Fibroblast of pulmonary artery (primary cell): Measurements from ENCODE around the gene KCNMA1.
A peak's percentile ranks its signal among the peaks of the same experiment; 100 is the strongest.

Experiments
- DNase-seq: peaks from one replicate; pipeline ENCODE4 v3.0.0-alpha.2; 2010; ENCODE audit warnings: low read depth
- H3K4me3 ChIP-seq: replicated peaks from 2 replicates; pipeline ENCODE4 v1.5.1; 2011; ENCODE audit warnings: low read depth, mild to moderate bottlenecking, control low read depth, low read length, moderate library complexity
- CTCF ChIP-seq: IDR thresholded peaks from 2 replicates; pipeline ENCODE4 v1.5.1; 2011; ENCODE audit warnings: mild to moderate bottlenecking, control low read depth, low read length, inconsistent platforms; ENCODE audit errors: missing control alignments

The KCNMA1 gene

GRCh38 chr10:77614778-77615625 is 22.6 kb downstream of the KCNMA1 start:
- H3K4me3 ChIP-seq: no peak overlapping the region

DNA sequence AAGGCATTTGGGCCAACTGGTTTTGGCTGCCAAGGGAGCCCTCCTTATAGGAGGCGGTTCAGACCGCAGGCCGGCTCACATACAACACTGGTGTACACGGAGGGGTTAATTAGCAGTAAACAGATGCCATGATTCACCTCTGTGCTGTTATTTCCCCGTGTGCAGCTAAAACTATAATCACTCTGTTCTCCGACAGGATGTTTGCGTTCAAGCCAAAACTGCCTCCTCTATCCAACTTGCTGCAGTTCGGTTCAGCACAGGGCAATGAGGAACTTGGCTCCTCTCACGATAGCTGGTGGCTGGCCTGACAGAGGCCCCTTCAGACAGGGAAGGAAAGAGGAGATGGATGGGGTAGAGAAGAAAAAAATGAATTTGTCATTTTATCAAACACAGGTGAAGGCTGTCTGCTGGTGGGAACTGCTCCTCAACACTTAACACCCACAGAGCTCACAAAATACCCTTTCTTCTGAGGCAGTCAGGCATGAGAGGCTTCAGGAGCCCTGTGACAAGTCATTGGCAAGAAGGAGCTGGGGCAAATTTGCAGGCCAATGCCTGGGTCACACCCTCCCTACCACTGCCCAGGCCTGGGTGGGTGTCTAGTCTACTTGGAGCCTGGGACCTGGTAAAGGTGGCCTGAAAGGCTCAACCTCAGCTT is 24.0 kb downstream of the KCNMA1 start:
- TF ChIP-seq CTCF: no peak
- H3K4me3 ChIP-seq: no peak overlapping the region
- DNase-seq: no peak

More at GRCh38 chr10:77614778-77615625, 22.6 kb downstream of the KCNMA1 start:
- TF ChIP-seq CTCF: no peak
- no peak for DNase-seq

DNA sequence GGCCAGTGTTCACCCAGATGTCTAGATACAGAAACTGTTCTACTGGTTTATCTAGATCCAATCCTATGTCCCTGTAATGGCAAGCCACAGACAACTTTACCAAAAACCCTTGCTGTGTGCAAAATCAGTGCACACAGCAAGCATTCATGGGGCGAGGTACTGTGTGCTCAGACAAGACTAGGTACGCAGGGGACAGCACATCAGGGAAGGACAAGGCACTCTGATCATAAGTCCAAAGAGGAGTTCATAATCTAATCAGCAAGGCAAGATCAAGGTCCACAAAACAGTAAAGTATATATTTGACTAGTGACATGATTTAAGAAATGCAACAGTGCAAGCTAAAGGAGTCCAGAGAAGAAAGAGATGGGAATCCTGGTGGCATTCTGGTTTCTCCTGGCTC is 25.9 kb downstream of the KCNMA1 start:
- no peak for DNase-seq
- TF ChIP-seq CTCF: no peak
- H3K4me3 ChIP-seq: no peak overlapping the region

DNA sequence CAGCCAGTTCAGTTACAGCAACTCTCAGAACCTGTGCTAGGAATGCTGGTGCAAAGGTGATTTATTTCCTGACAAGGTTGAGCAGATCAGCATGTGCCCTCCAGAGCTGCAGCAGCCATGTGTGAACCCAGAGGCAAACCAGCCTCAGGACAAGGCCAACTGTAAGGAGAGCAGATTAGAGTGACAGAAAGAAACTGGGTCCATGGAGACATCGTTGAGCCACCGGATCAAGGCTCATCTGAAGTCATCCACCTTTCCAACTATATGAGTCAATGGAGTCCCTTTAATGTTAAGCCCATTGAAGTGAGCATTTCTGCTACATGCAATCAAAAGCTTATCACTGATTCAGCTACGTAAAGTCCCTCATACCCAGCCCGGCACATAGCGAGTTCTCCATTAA is 26.4 kb downstream of the KCNMA1 start:
- TF ChIP-seq CTCF: no peak
- no peak for DNase-seq
- H3K4me3 ChIP-seq: no peak overlapping the region

GRCh38 chr10:77609781-77610272 is 27.8 kb downstream of the KCNMA1 start:
- peak; percentile 58 for DNase-seq
- no peak for TF ChIP-seq CTCF
- H3K4me3 ChIP-seq: no peak overlapping the region

- no peak for TF ChIP-seq CTCF
- DNase-seq: no peak
- no peak overlapping the region for H3K4me3 ChIP-seq
Measured at GRCh38 chr10:77608281-77608680, 29.3 kb downstream of the KCNMA1 start.

DNA sequence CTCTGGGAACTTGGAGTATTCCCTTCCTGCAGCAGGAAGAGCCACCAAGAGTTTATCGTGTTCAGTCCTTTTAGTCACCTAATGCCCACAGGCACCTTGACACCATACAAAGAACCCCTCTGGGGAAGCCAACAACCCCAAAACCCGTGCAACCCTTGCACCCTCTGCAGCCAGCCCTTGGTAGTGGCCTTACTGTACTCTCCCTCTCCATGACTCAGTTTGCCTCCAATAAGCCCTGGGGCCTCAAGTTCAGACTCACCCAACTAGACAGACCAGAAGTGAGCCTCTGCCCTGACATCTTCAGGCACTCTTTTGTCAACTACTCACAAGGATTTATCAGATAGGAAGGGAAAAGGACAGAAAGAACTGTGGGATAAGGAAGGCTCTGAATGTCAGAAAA is 30.9 kb downstream of the KCNMA1 start:
- no peak overlapping the region for H3K4me3 ChIP-seq
- no peak for TF ChIP-seq CTCF
- DNase-seq: no peak
